HG03571 (cell line): ENCODE measurements around the gene LRP1-AS.

Source experiments
- ATAC-seq: cut with Tn5 transposase; IDR thresholded peaks from one replicate; pipeline ENCODE4 v1.9.1; 2021; ENCODE audit not compliant: unreplicated experiment

The LRP1-AS gene

GRCh38 chr12:57099766-57100165, 47.7 kb downstream of the LRP1-AS start:
- no peak for ATAC-seq

GRCh38 chr12:57099047-57099714, 48.2 kb downstream of the LRP1-AS start:
- no peak for ATAC-seq

- no peak for ATAC-seq
These were observed 48.9 kb downstream of the LRP1-AS start for GRCh38 chr12:57098546-57098945.

- ATAC-seq, result no peak
These were observed 49.9 kb downstream of the LRP1-AS start for GRCh38 chr12:57097554-57097835.

- no peak for ATAC-seq
These were observed 50.5 kb downstream of the LRP1-AS start for GRCh38 chr12:57096748-57097553.

- ATAC-seq, result no peak
These were observed 51.3 kb downstream of the LRP1-AS start for GRCh38 chr12:57096099-57096572.

GRCh38 chr12:57095440-57095839, 52.0 kb downstream of the LRP1-AS start:
- ATAC-seq, result no peak
